Astrocyte of the cerebellum (primary cell): ENCODE results near the gene REXO5.
A peak's percentile ranks its signal among the peaks of the same experiment; 100 is the strongest.

Experiments used
- DNase-seq: peaks from one replicate; pipeline ENCODE4 v3.0.0-alpha.2; 2011; ENCODE audit warnings: low read depth
- H3K4me3 ChIP-seq: 2 replicates; pipeline ENCODE4 v1.5.1; 2011; ENCODE audit warnings: mild to moderate bottlenecking, low read depth, low read length, moderate library complexity
- in situ Hi-C: cut with HindIII; loops from 2 replicates; pipeline ENCODE4 v1.10.0; 2017; ENCODE audit warnings: low sequenced_read_pairs
- TF ChIP-seq, protein P1 (sequence below): IDR thresholded peaks from 2 replicates; pipeline ENCODE4 v1.5.1; 2012; ENCODE audit warnings: low read length, low read depth, moderate library complexity, mild to moderate bottlenecking; ENCODE audit errors: missing control alignments

Gene REXO5

DNA sequence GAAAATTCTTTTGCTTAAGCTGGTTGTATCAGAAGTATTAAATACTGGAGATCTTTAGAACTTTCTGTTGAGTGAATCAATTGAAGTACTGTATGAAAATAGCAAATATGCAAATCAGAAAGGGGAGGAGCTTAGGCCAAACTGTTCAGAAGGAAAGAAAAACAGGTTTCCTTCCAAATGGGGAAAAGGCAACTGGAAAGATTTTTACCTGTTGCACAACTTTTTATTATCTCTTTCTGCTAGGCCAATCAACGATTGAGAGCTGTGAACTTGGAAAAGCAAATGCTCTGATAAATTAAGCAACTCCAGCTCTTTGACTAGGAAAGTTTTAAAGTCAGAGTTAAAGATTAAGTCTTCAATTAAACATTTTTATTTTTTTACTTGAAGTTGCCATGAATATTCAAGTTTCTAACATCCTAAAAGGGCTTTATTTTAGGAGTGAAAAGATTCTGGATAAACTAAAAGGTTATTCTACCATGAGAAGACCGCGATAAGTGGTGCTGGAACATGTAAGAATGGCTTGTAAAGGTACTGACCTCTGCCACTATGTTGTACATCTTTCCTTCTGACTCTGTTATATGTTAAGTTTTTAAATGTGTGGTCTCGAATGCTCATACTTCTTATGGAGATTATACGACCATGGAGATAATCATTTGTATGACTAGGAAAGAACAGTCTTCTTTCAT, 77.4 kb downstream of the REXO5 start:
- TF ChIP-seq, protein P1, sequence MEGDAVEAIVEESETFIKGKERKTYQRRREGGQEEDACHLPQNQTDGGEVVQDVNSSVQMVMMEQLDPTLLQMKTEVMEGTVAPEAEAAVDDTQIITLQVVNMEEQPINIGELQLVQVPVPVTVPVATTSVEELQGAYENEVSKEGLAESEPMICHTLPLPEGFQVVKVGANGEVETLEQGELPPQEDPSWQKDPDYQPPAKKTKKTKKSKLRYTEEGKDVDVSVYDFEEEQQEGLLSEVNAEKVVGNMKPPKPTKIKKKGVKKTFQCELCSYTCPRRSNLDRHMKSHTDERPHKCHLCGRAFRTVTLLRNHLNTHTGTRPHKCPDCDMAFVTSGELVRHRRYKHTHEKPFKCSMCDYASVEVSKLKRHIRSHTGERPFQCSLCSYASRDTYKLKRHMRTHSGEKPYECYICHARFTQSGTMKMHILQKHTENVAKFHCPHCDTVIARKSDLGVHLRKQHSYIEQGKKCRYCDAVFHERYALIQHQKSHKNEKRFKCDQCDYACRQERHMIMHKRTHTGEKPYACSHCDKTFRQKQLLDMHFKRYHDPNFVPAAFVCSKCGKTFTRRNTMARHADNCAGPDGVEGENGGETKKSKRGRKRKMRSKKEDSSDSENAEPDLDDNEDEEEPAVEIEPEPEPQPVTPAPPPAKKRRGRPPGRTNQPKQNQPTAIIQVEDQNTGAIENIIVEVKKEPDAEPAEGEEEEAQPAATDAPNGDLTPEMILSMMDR = no peak
- H3K4me3 ChIP-seq = no peak overlapping the region
- DNase-seq = no peak
- in situ Hi-C loops = no loop called here

DNA sequence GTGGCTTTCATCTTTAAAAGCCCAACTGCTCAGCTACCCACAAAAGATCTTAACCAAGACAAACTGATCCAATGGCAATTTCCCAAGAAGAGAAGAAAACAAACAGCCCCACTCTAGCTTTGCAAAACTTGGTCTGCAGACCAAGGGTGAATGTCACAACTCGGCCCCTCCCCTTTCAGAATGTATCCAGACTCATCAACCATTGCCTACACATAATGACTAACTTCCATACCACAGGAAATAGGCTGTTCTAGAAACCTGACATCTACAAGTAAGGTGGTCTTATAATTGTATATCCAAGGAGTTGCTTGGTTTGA, 77.9 kb downstream of the REXO5 start:
- H3K4me3 ChIP-seq = no peak overlapping the region
- TF ChIP-seq, protein P1 = no peak
- DNase-seq = peak; percentile 79
- in situ Hi-C loops = no loop called here

DNA sequence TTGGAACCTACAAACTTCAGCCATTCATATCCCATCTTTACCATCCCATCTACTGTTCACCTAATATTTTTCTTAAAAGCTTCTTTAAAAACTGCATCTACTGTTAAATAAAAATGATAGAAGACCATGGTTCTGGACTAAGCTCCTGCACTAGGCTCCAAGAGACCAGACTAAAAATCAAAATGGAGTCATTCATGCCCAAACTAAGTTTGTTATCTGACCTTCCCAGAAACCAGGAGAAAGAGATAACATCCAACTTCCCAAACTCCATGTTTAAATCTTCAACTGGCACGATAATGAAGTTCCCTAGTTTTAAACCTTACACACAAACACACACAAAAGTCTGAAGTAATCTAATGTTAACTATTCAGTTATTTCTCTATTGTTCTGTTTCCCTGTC, 80.0 kb downstream of the REXO5 start:
- no peak for DNase-seq
- in situ Hi-C loops = no loop called here
- TF ChIP-seq, protein P1 = no peak
- H3K4me3 ChIP-seq = no peak overlapping the region

DNA sequence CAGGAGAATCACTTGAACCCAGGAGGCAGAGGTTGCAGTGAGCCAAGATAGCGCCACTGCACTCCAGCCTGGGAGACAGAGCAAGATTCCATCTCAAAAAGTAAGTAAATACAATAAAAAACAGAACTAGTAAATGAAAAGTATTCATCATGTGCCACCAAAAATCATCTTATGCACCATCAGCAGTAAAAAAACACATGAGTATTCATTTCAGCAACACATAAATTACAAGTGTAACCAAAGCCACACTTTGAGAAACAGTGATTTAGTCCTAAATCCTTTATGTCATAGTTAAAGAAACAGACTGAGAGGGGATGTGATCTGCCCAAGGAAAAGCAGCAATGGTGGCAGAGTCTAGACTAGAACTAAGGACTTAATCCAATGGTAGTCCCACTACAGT, 80.9 kb downstream of the REXO5 start:
- in situ Hi-C loops = no loop called here
- H3K4me3 ChIP-seq = no peak overlapping the region
- DNase-seq = no peak
- TF ChIP-seq, protein P1 = no peak

DNA sequence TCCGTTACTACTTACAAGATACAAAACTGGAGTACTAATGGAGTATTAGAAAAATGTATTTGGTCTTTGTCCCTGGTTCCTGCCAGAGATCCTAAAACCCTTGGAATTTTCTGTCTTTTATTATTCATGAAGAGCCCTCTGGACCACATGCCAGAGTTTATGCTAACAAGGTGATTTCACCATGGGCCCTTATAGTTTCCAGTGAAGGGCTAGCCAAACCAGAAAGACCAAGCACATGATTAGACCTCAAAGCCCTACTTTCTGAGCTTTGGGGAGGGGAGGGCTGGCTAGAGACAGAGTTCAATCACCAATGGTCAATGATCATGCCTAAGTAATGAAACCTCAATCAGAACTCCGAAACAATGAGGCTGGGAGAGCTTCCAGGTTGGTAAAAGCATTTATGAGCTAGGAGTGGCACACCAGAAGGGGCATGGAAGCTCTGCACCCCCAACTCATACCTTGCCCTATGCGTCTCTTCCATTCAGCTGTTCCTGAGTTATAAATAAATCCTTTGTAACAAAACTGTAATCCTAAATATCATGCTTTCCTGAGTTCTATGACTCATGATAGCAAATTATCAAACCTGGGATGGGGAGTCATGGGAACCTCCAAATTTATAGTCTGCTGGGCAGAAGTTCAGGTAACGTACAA, 83.4 kb downstream of the REXO5 start:
- no peak overlapping the region for H3K4me3 ChIP-seq
- no peak for DNase-seq
- TF ChIP-seq, protein P1 = no peak
- in situ Hi-C loops = no loop called here

DNA sequence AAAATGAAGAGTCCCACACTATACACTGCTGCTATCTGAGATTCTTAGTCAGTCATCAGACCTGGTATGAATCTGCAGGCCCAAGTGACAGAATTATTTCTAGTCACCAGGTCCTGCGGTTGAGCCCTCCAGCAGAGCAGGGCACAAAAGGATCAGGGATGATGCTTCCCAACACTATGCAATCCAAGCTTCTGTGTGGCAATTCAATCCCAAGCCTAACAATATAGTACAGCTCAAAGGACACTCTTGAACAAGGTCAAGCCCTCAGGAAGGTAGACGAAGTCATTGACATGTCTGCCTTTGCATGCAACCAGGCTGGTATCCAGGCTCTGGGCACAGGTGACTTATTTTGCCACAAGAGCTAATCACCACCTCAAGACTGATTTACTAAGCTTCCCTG, 88.1 kb downstream of the REXO5 start:
- H3K4me3 ChIP-seq = no peak overlapping the region
- in situ Hi-C loops = no loop called here
- no peak for DNase-seq
- TF ChIP-seq, protein P1 = no peak
